ENCODE results near the gene SAT2. TPM values are rescaled to one million over a fixed set of nuclear protein-coding genes. Genes with fewer than 3 reads are reported as not detected.
A peak's percentile ranks its signal among the peaks of the same experiment; 100 is the strongest.

SAT2 gene
- total and polyA plus RNA-seq, 10 of the 15 experiments (the other 5 are each of a cell fraction or from before 2014, with no cell fraction given) = 14.6 to 44.0 (median 27.9) TPM

GRCh38 chr17:7674934-7675333, 47.3 kb upstream of the SAT2 start:
- no peaks in the 10 kb centered on the region for H4K20me1 ChIP-seq (ENCODE audit: control insufficient read depth, insufficient read depth)
- H3K4me1 ChIP-seq (ENCODE audit: control insufficient read depth, insufficient read depth, low read length) = no peaks in the 10 kb centered on the region
- ATAC-seq = no peak
- DNase-seq (ENCODE audit: low read depth, low spot score) = no peak
- no peak overlapping the region for H3K4me2 ChIP-seq (ENCODE audit: control insufficient read depth, insufficient read depth)
- H3K9me3 ChIP-seq (replicated peaks; ENCODE audit: control insufficient read depth, insufficient read depth, low read length) = peaks cover 8% of the 10 kb centered on the region
- 93% methylated on average over 14 of the region's 14 CpGs for WGBS (ENCODE audit: insufficient coverage, insufficient replicate concordance, low lambda C conversion rate, missing lambda C conversion rate)
- no peaks in the 10 kb centered on the region for H3K27me3 ChIP-seq (replicated peaks in 1 of 2; ENCODE audit: control insufficient read depth in 2 of 2, insufficient read depth in 2 of 2, low read length in 1 of 2)
- CTCF ChIA-PET = interaction anchor here (0.8 kb wide), 1 partner anchor 42 kb away, joined by 4 read pairs; no protein-coding TSS in a partner anchor
- BruUV-seq (replicated peaks) = no TSS peak
- TF ChIP-seq POLR2A (IDR thresholded peaks at IDR 0.05; ENCODE audit: low read depth, low read length) (peak; percentile 53; the same call in 1 of the 2 replicates), PML (IDR thresholded peaks at IDR 0.05; ENCODE audit: low read length) (no peak)
- H2AFZ ChIP-seq (ENCODE audit: control insufficient read depth, low read depth, low read length) = no peak overlapping the region
- no peak for FAIRE-seq
- in situ Hi-C loops (cut with MboI) (no loop called here), intact Hi-C loops (cut with micrococcal nuclease; ENCODE audit: unreplicated experiment) (loop anchor here (5.0 kb wide), 1 partner anchor 43 kb away; the partner anchor contains the start of gene SHBG)
- 0 out of 2 replicates have a peak, but pooled peaks cover 2% of the 10 kb centered on the region for H3K79me2 ChIP-seq (ENCODE audit: control insufficient read depth, insufficient read depth, low read length)
- RAD21 ChIA-PET (ENCODE audit: unreplicated experiment) = no interaction called here
- no peak overlapping the region for H3K9ac ChIP-seq (ENCODE audit: control insufficient read depth, insufficient read depth, low read length)
- peaks cover 20 to 26% of the 10 kb centered on the region in 2 experiments for H3K36me3 ChIP-seq (ENCODE audit: control insufficient read depth in 2 of 2, insufficient read depth in 2 of 2, low read length in 1 of 2)
- H3K4me3 ChIP-seq = no peak overlapping the region
- POLR2A ChIA-PET = no interaction called here
- no peak overlapping the region for H3K27ac ChIP-seq (ENCODE audit: control insufficient read depth, insufficient read depth)
- SMC1A ChIA-PET (ENCODE audit: uncharacterized antibody, unreplicated experiment) = no interaction called here

- ChIA-PET SMC1A (ENCODE audit: uncharacterized antibody, unreplicated experiment) (interaction anchor here (1.3 kb wide), 1 partner anchor 10 kb away, joined by 3 read pairs; no protein-coding TSS in a partner anchor), POLR2A (interaction anchor here (0.6 to 0.8 kb wide), 3 partner anchors 9 to 46 kb away, joined by 3 to 4 read pairs (median 3); no protein-coding TSS in a partner anchor), CTCF (interaction anchor here (0.6 to 2.6 kb wide), 7 partner anchors 11 to 181 kb away, joined by 3 to 13 read pairs (median 4); partner anchors contain the start of genes ATP1B2, SENP3 and TP53), RAD21 (ENCODE audit: unreplicated experiment) (no interaction called here)
- Histone ChIP-seq H3K79me2 (ENCODE audit: control insufficient read depth, insufficient read depth, low read length) (no peaks in the 10 kb centered on the region), H3K36me3 (ENCODE audit: control insufficient read depth in 2 of 2, insufficient read depth in 2 of 2, low read length in 1 of 2) (peaks cover 21 to 31% of the 10 kb centered on the region in 2 experiments), H3K4me2 (ENCODE audit: control insufficient read depth, insufficient read depth) (no peak overlapping the region), H4K20me1 (ENCODE audit: control insufficient read depth, insufficient read depth) (no peaks in the 10 kb centered on the region), H2AFZ (ENCODE audit: control insufficient read depth, low read depth, low read length) (no peak overlapping the region), H3K9me3 (replicated peaks; ENCODE audit: control insufficient read depth, insufficient read depth, low read length) (peaks cover 8% of the 10 kb centered on the region), H3K27me3 (replicated peaks in 1 of 2; ENCODE audit: control insufficient read depth in 2 of 2, insufficient read depth in 2 of 2, low read length in 1 of 2) (no peaks in the 10 kb centered on the region), H3K9ac (ENCODE audit: control insufficient read depth, insufficient read depth, low read length) (no peak overlapping the region), H3K4me3 (no peak overlapping the region), H3K4me1 (ENCODE audit: control insufficient read depth, insufficient read depth, low read length) (no peaks in the 10 kb centered on the region), H3K27ac (ENCODE audit: control insufficient read depth, insufficient read depth) (no peak overlapping the region)
- in situ Hi-C loops (cut with MboI) = no loop called here
- DNase-seq (ENCODE audit: low read depth, low spot score) (peak; percentile 3), FAIRE-seq (no peak), ATAC-seq (no peak)
- BruUV-seq (replicated peaks) = no TSS peak
- intact Hi-C loops (cut with micrococcal nuclease; ENCODE audit: unreplicated experiment) = no loop called here
- 100% methylated on average over 2 of the region's 2 CpGs for WGBS (ENCODE audit: insufficient coverage, insufficient replicate concordance, low lambda C conversion rate, missing lambda C conversion rate)
- TF ChIP-seq CTCF (IDR thresholded peaks at IDR 0.05 in 2 of 3, conservative IDR thresholded peaks at IDR 0.05 in 1 of 3; ENCODE audit: control insufficient read depth in 2 of 3, extremely low read depth in 1 of 3, insufficient read depth in 1 of 3, low read depth in 3 of 3, low read length in 3 of 3) (peak; percentile 5 to 52 (median 38); a peak in 4 of 6 replicates), KLF5 (IDR thresholded peaks at IDR 0.05; ENCODE audit: partially characterized antibody) (no peak), BRCA1 (IDR thresholded peaks at IDR 0.05; ENCODE audit: low read depth, low read length) (no peak), RAD21 (IDR thresholded peaks at IDR 0.05; ENCODE audit: insufficient read depth, low read depth, low read length) (0 out of 2 replicates have a peak, but pooled peaks have one; percentile 22)
Observed at GRCh38 chr17:7673239-7673638, 45.6 kb upstream of the SAT2 start.

All from GM12878 (cell line).